Mesenchymal stem cell (in vitro differentiated cells and primary cell): ENCODE data around the gene CBLB.

Experiments
- DNase-seq: peaks from one replicate; pipeline ENCODE4 v3.0.0-alpha.2; 2013
- H2AFZ ChIP-seq: one replicate; pipeline ENCODE4 v1.6.1; 2013; ENCODE audit warnings: low read depth, mild to moderate bottlenecking, control low read depth, inconsistent platforms, low read length, moderate library complexity
- H2AK5ac ChIP-seq: 2 replicates; pipeline ENCODE4 v1.6.1; 2013; ENCODE audit warnings: low read length, moderate library complexity, mild to moderate bottlenecking, inconsistent platforms; ENCODE audit not compliant: severe bottlenecking
- H2BK120ac ChIP-seq: one replicate; pipeline ENCODE4 v1.6.1; 2013; ENCODE audit warnings: low read depth, mild to moderate bottlenecking, inconsistent platforms, low read length, moderate library complexity
- H2BK12ac ChIP-seq, 2 experiments: one replicate each; pipeline ENCODE4 v1.6.1; 2013; ENCODE audit warnings: inconsistent platforms in 2 of 2, low read length in 2 of 2, mild to moderate bottlenecking in 2 of 2, moderate library complexity in 2 of 2, control low read depth in 1 of 2
- H2BK15ac ChIP-seq: one replicate; pipeline ENCODE4 v1.6.1; 2013; ENCODE audit warnings: mild to moderate bottlenecking, low read depth, inconsistent platforms; ENCODE audit not compliant: poor library complexity, severe bottlenecking
- H2BK5ac ChIP-seq: 2 replicates; pipeline ENCODE4 v1.6.1; 2013; ENCODE audit warnings: low read depth, mild to moderate bottlenecking, low read length, control low read depth, inconsistent platforms; ENCODE audit not compliant: poor library complexity, severe bottlenecking
- H3K14ac ChIP-seq, 2 experiments: one replicate each; pipeline ENCODE4 v1.6.1; 2013; ENCODE audit warnings: inconsistent platforms in 2 of 2, low read length in 2 of 2, control low read depth in 1 of 2, mild to moderate bottlenecking in 1 of 2, moderate library complexity in 1 of 2
- H3K18ac ChIP-seq, 2 experiments: one replicate each; pipeline ENCODE4 v1.6.1; 2013; ENCODE audit warnings: inconsistent platforms in 2 of 2, low read length in 2 of 2, control low read depth in 1 of 2, low read depth in 1 of 2, mild to moderate bottlenecking in 1 of 2
- H3K23ac ChIP-seq, 2 experiments: one replicate each; pipeline ENCODE4 v1.6.1; 2013; ENCODE audit warnings: inconsistent platforms in 2 of 2, low read length in 2 of 2, mild to moderate bottlenecking in 2 of 2, moderate library complexity in 2 of 2, control low read depth in 1 of 2
- H3K27ac ChIP-seq: 2 replicates; pipeline ENCODE4 v1.5.1; 2013; ENCODE audit warnings: mild to moderate bottlenecking, moderate library complexity, low read length, control low read depth, inconsistent platforms; ENCODE audit not compliant: poor library complexity, severe bottlenecking
- H3K27me3 ChIP-seq, 2 experiments: 2 replicates each; pipeline versions ENCODE4 v1.6.1 to v1.7.0; 2013; ENCODE audit warnings: low read length in 2 of 2, mild to moderate bottlenecking in 2 of 2, moderate library complexity in 2 of 2, control low read depth in 1 of 2, inconsistent platforms in 1 of 2; ENCODE audit not compliant: control insufficient read depth in 1 of 2, insufficient read depth in 1 of 2
- H3K36me3 ChIP-seq, 2 experiments: 2 replicates each; pipeline versions ENCODE4 v1.6.1 to v1.7.0; 2013; ENCODE audit warnings: low read length in 2 of 2, control low read depth in 1 of 2, inconsistent platforms in 1 of 2, low read depth in 1 of 2, mild to moderate bottlenecking in 1 of 2; ENCODE audit not compliant: insufficient read depth in 2 of 2, control insufficient read depth in 1 of 2
- H3K4ac ChIP-seq, 2 experiments: one replicate each; pipeline ENCODE4 v1.6.1; 2013; ENCODE audit warnings: inconsistent platforms in 2 of 2, low read length in 2 of 2, mild to moderate bottlenecking in 2 of 2, moderate library complexity in 2 of 2, control low read depth in 1 of 2, low read depth in 1 of 2
- H3K4me1 ChIP-seq: 2 replicates; pipeline ENCODE4 v1.6.1; 2013; ENCODE audit warnings: low read depth, low read length, control low read depth; ENCODE audit not compliant: control insufficient read depth, insufficient read depth
- H3K4me2 ChIP-seq: 2 replicates; pipeline ENCODE4 v1.6.1; 2013; ENCODE audit warnings: low read length, mild to moderate bottlenecking, inconsistent platforms; ENCODE audit not compliant: poor library complexity, severe bottlenecking
- H3K4me3 ChIP-seq, 2 experiments: 2 replicates each; pipeline versions ENCODE4 v1.5.1 to v1.7.0; 2013; ENCODE audit warnings: low read length in 2 of 2, mild to moderate bottlenecking in 2 of 2, control low read depth in 1 of 2, low read depth in 1 of 2; ENCODE audit not compliant: insufficient read depth in 1 of 2
- H3K79me1 ChIP-seq: replicated peaks from 2 replicates; pipeline ENCODE4 v1.6.1; 2013; ENCODE audit warnings: mild to moderate bottlenecking, control low read depth, low read length, inconsistent platforms; ENCODE audit not compliant: poor library complexity, severe bottlenecking
- H3K9ac ChIP-seq: 2 replicates; pipeline ENCODE4 v1.7.0; 2013; ENCODE audit warnings: mild to moderate bottlenecking, low read length, moderate library complexity
- H3K9me3 ChIP-seq: 2 replicates; pipeline ENCODE4 v1.7.0; 2013; ENCODE audit warnings: mild to moderate bottlenecking, low read length; ENCODE audit not compliant: control insufficient read depth
- H4K8ac ChIP-seq: one replicate; pipeline ENCODE4 v1.6.1; 2013; ENCODE audit warnings: inconsistent platforms, mild to moderate bottlenecking, low read length, moderate library complexity
- H4K91ac ChIP-seq: one replicate; pipeline ENCODE4 v1.6.1; 2013; ENCODE audit warnings: mild to moderate bottlenecking, low read length, inconsistent platforms
- WGBS: methylation state at CpG from one replicate; pipeline ENCODE4 v1.1.7; 2013; ENCODE audit warnings: mixed read lengths; 5-methylcytosine and 5-hydroxymethylcytosine counted together

CBLB gene

DNA sequence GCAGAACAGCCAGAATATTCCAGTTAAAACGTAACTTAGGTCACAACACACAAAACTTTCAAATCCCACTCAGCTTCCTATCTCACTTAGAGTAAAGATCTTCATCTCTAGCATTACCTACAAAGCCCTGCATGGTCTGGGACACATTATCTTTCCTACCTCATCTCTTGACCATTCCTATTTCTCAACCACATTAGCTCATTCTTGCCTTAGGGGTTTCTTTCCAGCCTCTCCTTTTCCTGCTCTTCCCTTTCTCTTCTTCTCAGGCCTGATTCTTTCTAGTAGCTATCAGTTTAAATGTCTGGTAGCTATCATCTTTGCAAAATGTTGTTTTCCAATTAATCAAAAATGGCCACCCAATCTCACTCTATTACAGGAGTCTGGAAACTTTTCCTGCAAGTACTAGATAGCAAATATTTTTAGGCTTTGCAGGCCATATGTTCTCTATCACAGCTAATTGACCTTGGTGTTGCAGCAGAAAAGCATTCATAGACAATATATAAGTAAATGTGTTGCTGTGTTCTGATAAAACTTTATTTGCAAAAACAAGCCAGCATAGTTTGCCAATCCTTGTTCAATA is 15.1 kb upstream of the CBLB start:
- Histone ChIP-seq H3K4ac (no peak overlapping the region), H3K4me2 (no peak overlapping the region), H2AFZ (no peak overlapping the region), H3K9ac (no peak overlapping the region), H2BK12ac (no peak overlapping the region), H2BK120ac (no peak overlapping the region), H3K18ac (no peak overlapping the region), H2BK15ac (no peak overlapping the region), H3K79me1 (no peaks in the 10 kb centered on the region), H3K14ac (no peak overlapping the region), H2AK5ac (no peak overlapping the region), H2BK5ac (no peak overlapping the region), H3K4me1 (no peaks in the 10 kb centered on the region), H3K27ac (no peak overlapping the region), H4K8ac (no peak overlapping the region), H3K36me3 (no peaks in the 10 kb centered on the region), H3K23ac (no peak overlapping the region), H3K4me3 (no peak overlapping the region), H4K91ac (no peak overlapping the region), H3K27me3 (no peaks in the 10 kb centered on the region), H3K9me3 (no peaks in the 10 kb centered on the region)
- 76% methylated on average over 1 of the region's 1 CpG for whole genome bisulfite sequencing
- DNase-seq = peak; percentile 22

DNA sequence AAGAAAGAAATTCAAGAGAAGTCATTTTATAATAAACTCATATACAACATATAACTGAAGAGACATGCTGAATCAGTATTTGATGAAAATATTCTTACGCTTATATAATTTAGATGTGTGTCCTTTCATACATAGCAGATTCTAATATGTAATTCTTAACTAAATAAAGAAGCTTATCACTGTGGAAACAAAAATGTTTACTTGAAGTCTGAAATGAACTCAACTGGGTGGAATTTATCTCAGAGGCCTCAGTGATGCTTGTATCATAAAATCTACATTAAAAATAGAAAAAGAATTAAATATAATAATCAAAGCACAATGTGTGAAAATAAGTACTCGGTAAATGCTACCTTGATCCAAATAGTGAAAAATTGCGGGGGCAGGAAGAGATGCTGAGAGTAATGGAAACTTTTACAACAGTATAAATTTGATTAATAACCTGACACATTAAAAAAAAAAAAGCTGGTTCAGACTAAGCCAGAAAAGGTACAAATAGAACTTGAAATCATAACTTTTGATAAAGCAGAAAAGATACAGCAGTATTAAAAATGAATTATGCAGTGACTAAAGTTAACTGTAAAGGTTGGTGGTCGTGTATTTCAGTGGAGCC is 12.0 kb upstream of the CBLB start:
- Histone ChIP-seq H4K91ac (no peak overlapping the region), H2BK12ac (no peak overlapping the region), H3K27me3 (no peaks in the 10 kb centered on the region), H4K8ac (no peak overlapping the region), H3K79me1 (no peaks in the 10 kb centered on the region), H3K18ac (no peak overlapping the region), H2AK5ac (no peak overlapping the region), H3K14ac (no peak overlapping the region), H3K27ac (no peak overlapping the region), H2BK15ac (no peak overlapping the region), H3K23ac (no peak overlapping the region), H3K36me3 (no peaks in the 10 kb centered on the region), H3K4me1 (no peaks in the 10 kb centered on the region), H3K9ac (no peak overlapping the region), H3K9me3 (no peaks in the 10 kb centered on the region), H3K4me2 (no peak overlapping the region), H2AFZ (no peak overlapping the region), H3K4ac (no peak overlapping the region), H2BK120ac (no peak overlapping the region), H2BK5ac (no peak overlapping the region), H3K4me3 (no peak overlapping the region)
- WGBS = 100% methylated on average over 1 of the region's 4 CpGs
- DNase-seq = no peak

DNA sequence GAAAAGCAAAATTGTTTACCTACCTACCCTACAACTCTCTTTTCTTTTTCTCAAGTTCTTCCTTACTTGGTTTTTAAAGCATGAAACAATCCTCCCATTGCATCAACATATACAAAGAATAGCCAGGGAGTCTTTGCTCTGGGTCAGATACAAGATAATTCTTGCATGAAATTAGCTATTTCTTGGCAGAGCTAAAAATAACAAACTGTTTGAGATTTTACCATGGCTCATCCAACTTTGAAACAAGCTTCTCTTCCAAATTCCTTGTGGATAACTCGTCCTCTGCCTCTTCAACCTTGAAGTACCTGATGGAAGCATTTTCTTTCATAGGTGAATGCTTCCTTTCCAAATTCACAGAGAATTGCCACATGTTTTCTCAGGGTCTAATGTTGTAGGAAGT is 9.2 kb upstream of the CBLB start:
- H3K9me3 ChIP-seq = no peaks in the 10 kb centered on the region
- H3K4me2 ChIP-seq = no peak overlapping the region
- no peaks in the 10 kb centered on the region for H3K4me1 ChIP-seq
- WGBS = 100% methylated on average over 1 of the region's 1 CpG
- H2BK15ac ChIP-seq = no peak overlapping the region
- no peak overlapping the region for H3K14ac ChIP-seq
- H3K4ac ChIP-seq = no peak overlapping the region
- no peaks in the 10 kb centered on the region for H3K79me1 ChIP-seq
- H3K36me3 ChIP-seq = no peaks in the 10 kb centered on the region
- H2BK5ac ChIP-seq = no peak overlapping the region
- H4K91ac ChIP-seq = no peak overlapping the region
- no peak overlapping the region for H3K18ac ChIP-seq
- DNase-seq = no peak
- H3K23ac ChIP-seq = no peak overlapping the region
- no peak overlapping the region for H2BK120ac ChIP-seq
- H3K9ac ChIP-seq = no peak overlapping the region
- H3K4me3 ChIP-seq = no peak overlapping the region
- no peak overlapping the region for H2BK12ac ChIP-seq
- H4K8ac ChIP-seq = no peak overlapping the region
- no peak overlapping the region for H2AK5ac ChIP-seq
- no peak overlapping the region for H3K27ac ChIP-seq
- no peak overlapping the region for H2AFZ ChIP-seq
- no peaks in the 10 kb centered on the region for H3K27me3 ChIP-seq

DNA sequence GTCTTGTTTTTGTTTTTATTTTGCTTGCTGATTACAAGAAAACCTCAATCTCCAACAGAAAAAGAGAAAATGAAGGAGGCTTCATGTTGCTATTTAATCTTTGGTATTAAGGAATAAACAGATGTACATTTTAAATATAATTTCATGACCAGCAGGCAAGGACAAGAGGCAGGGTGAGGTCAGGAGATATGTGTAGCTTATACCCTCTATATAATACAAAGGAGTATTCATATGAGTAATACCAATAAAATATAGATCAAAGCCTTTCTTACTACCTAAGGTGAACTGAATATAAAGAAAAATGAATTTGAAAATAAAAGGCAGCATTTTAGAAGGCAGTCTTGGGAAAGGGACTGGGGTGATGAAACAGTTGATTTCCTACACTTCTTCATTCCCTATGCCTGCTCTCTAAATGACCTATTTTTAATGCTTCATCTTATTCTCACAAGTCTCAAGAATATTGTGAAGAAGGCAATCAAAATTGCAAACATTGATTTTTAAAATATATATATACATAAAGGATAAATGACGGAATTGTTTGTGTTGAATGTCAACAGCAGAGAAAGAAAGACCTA is 8.6 kb upstream of the CBLB start:
- Histone ChIP-seq H2AK5ac (no peak overlapping the region), H2AFZ (no peak overlapping the region), H3K9me3 (no peaks in the 10 kb centered on the region), H3K79me1 (no peaks in the 10 kb centered on the region), H3K14ac (no peak overlapping the region), H3K18ac (no peak overlapping the region), H2BK12ac (no peak overlapping the region), H3K23ac (no peak overlapping the region), H2BK120ac (no peak overlapping the region), H2BK5ac (no peak overlapping the region), H4K91ac (no peak overlapping the region), H3K4me2 (no peak overlapping the region), H3K36me3 (no peaks in the 10 kb centered on the region), H3K4me1 (no peaks in the 10 kb centered on the region), H4K8ac (no peak overlapping the region), H3K9ac (no peak overlapping the region), H3K4ac (no peak overlapping the region), H3K4me3 (no peak overlapping the region), H3K27me3 (no peaks in the 10 kb centered on the region), H3K27ac (no peak overlapping the region), H2BK15ac (no peak overlapping the region)
- no peak for DNase-seq
- WGBS = no CpG with 5 or more reads among the region's 1 CpG
